Ovary (tissue), 9 donors: ENCODE results near the gene RASGRP4. TPM values are rescaled to one million over a fixed set of nuclear protein-coding genes. Genes with fewer than 3 reads are reported as not detected.

Source experiments
- DNase-seq, 5 donors: peaks; one replicate each; pipeline ENCODE4 v3.0.0-alpha.2; 2019 to 2020
- H3K27ac ChIP-seq, 2 donors: fragments of 200-600 bp; one replicate each; pipeline versions ENCODE4 v1.5.1 to v1.8.0; 2019 to 2022
- H3K27me3 ChIP-seq: fragments of 200-600 bp; one replicate; pipeline ENCODE4 v1.8.0; 2022
- H3K36me3 ChIP-seq: fragments of 200-600 bp; sonication (generic); one replicate; pipeline ENCODE4 v1.5.1; 2019
- H3K4me1 ChIP-seq: one replicate; pipeline ENCODE4 v1.8.1; 2013; ENCODE audit warnings: mild to moderate bottlenecking, moderate library complexity; ENCODE audit not compliant: insufficient read depth
- H3K4me3 ChIP-seq: fragments of 200-600 bp; sonication (generic); one replicate; pipeline ENCODE4 v1.5.1; 2017
- H3K9me3 ChIP-seq, 2 donors: fragments of 200-600 bp in 1 of 2; sonication (generic) in 1 of 2; one replicate each; pipeline versions ENCODE4 v1.5.1 to v1.8.1; 2013 to 2019; ENCODE audit warnings: mild to moderate bottlenecking in 1 of 2, moderate library complexity in 1 of 2
- CTCF ChIP-seq, 3 donors: fragments of 450-650 bp in 2 of 3; fragments of 200-600 bp in 1 of 3; IDR thresholded peaks; one replicate each; pipeline versions ENCODE4 v1.5.1 to v1.8.0; 2016 to 2022; ENCODE audit warnings: antibody characterized with exemption in 3 of 3, mild to moderate bottlenecking in 1 of 3
- EP300 ChIP-seq: sonication (generic); formaldehyde crosslinking; IDR thresholded peaks from one replicate; pipeline ENCODE4 v1.6.1; 2017; ENCODE audit warnings: antibody characterized with exemption
- POLR2A ChIP-seq: fragments of 450-650 bp; IDR thresholded peaks from one replicate; pipeline ENCODE4 v1.6.1; 2017; ENCODE audit warnings: antibody characterized with exemption, mild to moderate bottlenecking, moderate library complexity
- WGBS, 3 donors: extraction: QIAGEN DNeasy Blood & Tissue Kit in 1 of 3; methylation state at CpG; one replicate each; pipeline versions ENCODE4 v1.1.5 to v1.1.7; 2013 to 2017; 5-methylcytosine and 5-hydroxymethylcytosine counted together
- intact Hi-C, 4 donors: fragments of 100-400 bp; cut with DNase I; formaldehyde crosslinking; loops; one replicate each; pipeline versions ENCODE4 v1.11.0 to v1.15.1; 2022 to 2023
- polyA plus RNA-seq, 2 donors: library from polyadenylated mRNA; stranded (reverse); fragments of 200-250 nt in 1 of 2; fragments of 350-450 nt in 1 of 2; fragmentation: Illumina TruSeq in 1 of 2; extraction: RNeasy Lipid Tissue Mini Kit (QIAGEN cat#74804) in 1 of 2; gene quantifications; one replicate each; pipeline ENCODE4 v1.2.3, GENCODE V29; 2013 to 2014
- total RNA-seq, 7 donors: library from RNA; depleted of rRNA in 2 of 7; stranded (reverse); fragments of >200 nt in 2 of 7; fragmentation: NEBNext Ultra II Directional in 3 of 7; extraction: Animal tissue kit (Norgen Biotek cat#: 25700) in 3 of 7; gene quantifications; one replicate each; pipeline versions ENCODE4 v1.1.0 to v1.2.4, GENCODE V29; 2016 to 2023
- donor health status: DM: no; HTN: no; CAD: no; lungs with moderate emphysema.
- donor health status: DM: no; HTN: no; CAD: no.
- donor health status: Bipolar disorder and iron deficiency.
- donor health status: DM: yes; HTN: yes; CAD: no.
- donor health status: DM: no; HTN: no; CAD: no.
- donor health status: DM: yes; HTN: yes; CAD: no.

Gene RASGRP4
- total and polyA plus RNA-seq, 9 donors = 0.45 to 2.5 (median 0.84) TPM

GRCh38 chr19:38401148-38401547 lies 24.9 kb downstream of the RASGRP4 start:
- WGBS, 3 donors = 65 to 77% (median 71%) methylated on average over 3 of the region's 3 CpGs

GRCh38 chr19:38400361-38400760 lies 25.7 kb downstream of the RASGRP4 start:
- H3K27me3 ChIP-seq = no peaks in the 10 kb centered on the region
- no peak for DNase-seq
- H3K9me3 ChIP-seq = no peaks in the 10 kb centered on the region
- no peak overlapping the region for H3K4me3 ChIP-seq
- no peak for TF ChIP-seq EP300
- TF ChIP-seq POLR2A = no peak
- TF ChIP-seq CTCF (IDR thresholded peaks at IDR 0.05) = no peak
- no peaks in the 10 kb centered on the region for H3K4me1 ChIP-seq
- no peak overlapping the region for H3K27ac ChIP-seq
- intact Hi-C loops = loop anchor here in 3 of 4 donors (2.0 to 10.0 kb wide), 6 partner anchors 14 to 532 kb away; partner anchors contain the start of genes CCER2 (in 1 of the 3), MRPS12 (in 1 of the 3) and SARS2 (in 1 of the 3)
- H3K36me3 ChIP-seq = no peaks in the 10 kb centered on the region
- 48 to 62% (median 58%) methylated on average over 5 of the region's 5 CpGs for WGBS, 3 donors

More at GRCh38 chr19:38401148-38401547, 24.9 kb downstream of the RASGRP4 start:
- no peak overlapping the region for H3K27ac ChIP-seq
- TF ChIP-seq POLR2A (no peak), EP300 (no peak), CTCF (IDR thresholded peaks at IDR 0.05) (no peak)
- intact Hi-C loops = loop anchor here in 3 of 4 donors (2.0 to 10.0 kb wide), 6 partner anchors 14 to 531 kb away; partner anchors contain the start of genes CCER2 (in 1 of the 3), MRPS12 (in 1 of the 3) and SARS2 (in 1 of the 3)
- no peaks in the 10 kb centered on the region for H3K36me3 ChIP-seq
- no peaks in the 10 kb centered on the region for H3K27me3 ChIP-seq
- DNase-seq = no peak
- H3K9me3 ChIP-seq = no peaks in the 10 kb centered on the region
- H3K4me3 ChIP-seq = no peak overlapping the region
- no peaks in the 10 kb centered on the region for H3K4me1 ChIP-seq

GRCh38 chr19:38399537-38399936 lies 26.5 kb downstream of the RASGRP4 start:
- DNase-seq = no peak
- intact Hi-C loops = no loop called here
- H3K4me3 ChIP-seq = no peak overlapping the region
- whole genome bisulfite sequencing, 3 donors = 27 to 46% (median 45%) methylated on average over 1 of the region's 1 CpG
- no peak overlapping the region for H3K27ac ChIP-seq
- H3K4me1 ChIP-seq = no peaks in the 10 kb centered on the region
- H3K9me3 ChIP-seq = no peaks in the 10 kb centered on the region
- TF ChIP-seq POLR2A (no peak), CTCF (IDR thresholded peaks at IDR 0.05) (no peak), EP300 (no peak)
- H3K27me3 ChIP-seq = no peaks in the 10 kb centered on the region
- H3K36me3 ChIP-seq = no peaks in the 10 kb centered on the region

GRCh38 chr19:38399081-38399480 lies 26.9 kb downstream of the RASGRP4 start:
- WGBS, 3 donors = 44 to 48% (median 47%) methylated on average over 9 of the region's 9 CpGs
- no peaks in the 10 kb centered on the region for H3K9me3 ChIP-seq
- DNase-seq = no peak
- H3K36me3 ChIP-seq = no peaks in the 10 kb centered on the region
- no peaks in the 10 kb centered on the region for H3K4me1 ChIP-seq
- no peak overlapping the region for H3K4me3 ChIP-seq
- no peaks in the 10 kb centered on the region for H3K27me3 ChIP-seq
- intact Hi-C loops = no loop called here
- no peak overlapping the region for H3K27ac ChIP-seq
- TF ChIP-seq CTCF (IDR thresholded peaks at IDR 0.05) (no peak), EP300 (no peak), POLR2A (no peak)
